ENCODE data around the gene COG5.

Gene COG5

DNA sequence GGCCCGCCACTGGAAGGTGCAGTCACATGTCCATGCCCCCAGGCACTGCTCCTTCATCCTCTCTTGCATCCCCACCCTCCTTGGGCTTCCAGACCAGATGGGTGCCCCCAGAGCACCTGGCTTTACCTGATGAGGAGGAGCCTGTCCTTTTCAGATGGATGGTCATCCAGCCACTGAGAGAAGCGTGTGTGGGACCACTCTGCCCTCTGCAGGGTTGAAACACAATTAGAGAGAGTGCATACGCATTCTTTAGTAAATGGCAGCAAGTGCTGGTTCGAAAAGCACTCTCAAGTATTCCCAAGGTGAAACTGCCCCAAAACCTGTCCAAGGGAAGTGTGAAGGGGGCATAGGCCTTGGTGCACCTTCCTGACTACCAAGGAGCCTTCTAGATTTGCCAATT, 353.3 kb downstream of the COG5 start (continued):
- no peak for TF ChIP-seq ZNF561 (tag by site-specific recombination; IDR thresholded peaks at IDR 0.05; ENCODE audit: borderline replicate concordance)
- TF ChIP-seq ZNF426 (tag by site-specific recombination; IDR thresholded peaks at IDR 0.05), result no peak
- no peak for TF ChIP-seq EGR2 (tag by site-specific recombination; IDR thresholded peaks at IDR 0.05; ENCODE audit: low read depth)

DNA sequence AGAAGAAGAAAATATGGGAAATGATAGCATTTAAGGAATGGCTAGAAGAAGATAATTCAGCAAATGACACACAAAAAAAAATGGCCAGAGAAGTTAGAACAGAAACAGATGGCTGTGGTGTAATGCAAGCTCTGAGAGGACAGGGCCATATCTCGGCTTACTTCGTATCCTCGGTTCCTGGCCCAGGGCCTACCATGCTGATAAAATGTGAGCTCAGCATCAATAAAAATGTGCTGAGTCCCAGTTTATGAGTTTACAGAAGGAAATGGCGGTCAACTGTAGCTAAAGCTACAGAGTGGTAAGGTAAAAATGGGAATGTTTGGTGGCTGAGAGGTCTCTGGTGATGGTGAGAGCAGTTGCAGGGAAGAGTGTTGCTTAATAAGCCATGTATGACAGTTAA, 354.2 kb downstream of the COG5 start:
- Histone ChIP-seq H3K4me3 (ENCODE audit: low read depth, low read length) (no peak overlapping the region), H3K9me3 (ENCODE audit: control insufficient read depth, insufficient read depth, low read depth, low read length) (no peaks in the 10 kb centered on the region), H3K36me3 (ENCODE audit: control insufficient read depth in 2 of 2, insufficient read depth in 1 of 2, low read length in 2 of 2) (peaks cover 0 to 13% of the 10 kb centered on the region in 2 experiments; a peak in 1 of 3 replicates), H3K27ac (ENCODE audit: extremely low read depth, low read depth, low read length) (no peak overlapping the region), H3K4me1 (ENCODE audit: control insufficient read depth, insufficient read depth, low read length) (no peaks in the 10 kb centered on the region)
- CTCF ChIA-PET, result interaction anchor here (1.0 kb wide), 1 partner anchor 27 kb away, joined by 3 read pairs; no protein-coding TSS in a partner anchor
- POLR2A ChIA-PET, result no interaction called here
- TF ChIP-seq, protein P1, sequence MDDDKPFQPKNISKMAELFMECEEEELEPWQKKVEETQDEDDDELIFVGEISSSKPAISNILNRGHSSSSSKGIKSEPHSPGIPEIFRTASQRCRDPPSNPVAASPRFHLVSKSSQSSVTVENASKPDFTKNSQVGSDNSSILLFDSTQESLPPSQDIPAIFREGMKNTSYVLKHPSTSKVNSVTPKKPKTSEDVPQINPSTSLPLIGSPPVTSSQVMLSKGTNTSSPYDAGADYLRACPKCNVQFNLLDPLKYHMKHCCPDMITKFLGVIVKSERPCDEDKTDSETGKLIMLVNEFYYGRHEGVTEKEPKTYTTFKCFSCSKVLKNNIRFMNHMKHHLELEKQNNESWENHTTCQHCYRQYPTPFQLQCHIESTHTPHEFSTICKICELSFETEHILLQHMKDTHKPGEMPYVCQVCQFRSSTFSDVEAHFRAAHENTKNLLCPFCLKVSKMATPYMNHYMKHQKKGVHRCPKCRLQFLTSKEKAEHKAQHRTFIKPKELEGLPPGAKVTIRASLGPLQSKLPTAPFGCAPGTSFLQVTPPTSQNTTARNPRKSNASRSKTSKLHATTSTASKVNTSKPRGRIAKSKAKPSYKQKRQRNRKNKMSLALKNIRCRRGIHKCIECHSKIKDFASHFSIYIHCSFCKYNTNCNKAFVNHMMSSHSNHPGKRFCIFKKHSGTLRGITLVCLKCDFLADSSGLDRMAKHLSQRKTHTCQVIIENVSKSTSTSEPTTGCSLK (tag by site-specific recombination; IDR thresholded peaks at IDR 0.05), result no peak
- TF ChIP-seq ZNF623 (tag by site-specific recombination; IDR thresholded peaks at IDR 0.05) (no peak), KLF10 (tag by site-specific recombination; IDR thresholded peaks at IDR 0.05) (no peak), GLI4 (tag by site-specific recombination; IDR thresholded peaks at IDR 0.05) (no peak), SALL2 (tag by site-specific recombination; IDR thresholded peaks at IDR 0.05; ENCODE audit: borderline replicate concordance) (no peak), ZNF76 (tag by site-specific recombination; IDR thresholded peaks at IDR 0.05; ENCODE audit: borderline replicate concordance, low read depth) (no peak)

DNA sequence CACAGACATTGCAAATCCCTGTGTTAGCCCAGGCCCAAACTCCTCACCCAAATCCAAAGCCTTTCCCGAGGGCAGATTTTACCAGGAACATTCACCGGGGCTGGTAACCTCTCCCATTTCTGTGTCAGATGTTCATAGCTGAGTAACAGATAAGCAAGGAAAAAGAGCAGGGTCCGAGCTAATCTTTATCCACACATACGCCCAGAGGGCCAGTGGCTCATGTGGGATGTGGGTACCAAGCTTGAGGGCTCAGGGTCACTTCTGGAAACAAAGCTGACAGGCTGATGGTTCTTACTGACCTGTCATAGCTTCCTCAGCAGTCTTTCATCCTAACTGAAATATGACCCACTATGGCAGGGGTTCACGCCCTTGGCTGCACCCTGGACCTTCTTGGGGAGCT, 355.2 kb downstream of the COG5 start:
- no peak overlapping the region for H3K27ac ChIP-seq (ENCODE audit: extremely low read depth, low read depth, low read length)
- H3K9me3 ChIP-seq (ENCODE audit: control insufficient read depth, insufficient read depth, low read depth, low read length), result no peaks in the 10 kb centered on the region
- no peak overlapping the region for H3K4me3 ChIP-seq (ENCODE audit: low read depth, low read length)
- no peaks in the 10 kb centered on the region for H3K4me1 ChIP-seq (ENCODE audit: control insufficient read depth, insufficient read depth, low read length)
- POLR2A ChIA-PET, result no interaction called here
- no peak for TF ChIP-seq ZNF169 (tag by site-specific recombination; IDR thresholded peaks at IDR 0.05)
- H3K36me3 ChIP-seq (ENCODE audit: control insufficient read depth in 2 of 2, insufficient read depth in 1 of 2, low read length in 2 of 2), result peaks cover 0 to 13% of the 10 kb centered on the region in 2 experiments; a peak in 1 of 3 replicates
- CTCF ChIA-PET, result interaction anchor here (1.0 kb wide), 1 partner anchor 28 kb away, joined by 3 read pairs; no protein-coding TSS in a partner anchor

DNA sequence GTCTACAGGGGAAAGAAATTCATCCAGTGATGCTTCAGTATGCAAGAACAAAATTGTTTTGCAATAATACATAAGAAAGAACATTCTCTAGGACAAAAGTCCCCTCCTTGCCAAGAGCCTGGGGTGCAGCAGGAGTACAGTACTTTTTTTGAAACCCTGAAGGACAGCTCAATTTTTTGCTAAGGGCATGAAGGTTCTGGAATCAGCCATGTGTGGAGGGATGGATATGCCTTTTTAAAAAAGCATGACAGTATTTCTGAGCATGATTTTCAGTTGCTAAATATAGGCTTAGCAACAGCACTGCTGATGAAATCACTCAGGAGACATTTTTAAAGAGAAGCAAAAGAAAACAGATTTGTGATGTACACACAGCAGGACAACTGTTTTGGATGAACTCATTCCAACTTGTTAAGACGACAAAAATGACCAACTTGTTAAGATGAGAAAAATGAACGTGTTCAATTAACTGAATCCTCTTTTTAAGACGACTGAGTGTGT, 355.6 kb downstream of the COG5 start:
- CTCF ChIA-PET, result interaction anchor here (0.7 kb wide), 1 partner anchor 454 kb away, joined by 3 read pairs; no protein-coding TSS in a partner anchor
- Histone ChIP-seq H3K27ac (ENCODE audit: extremely low read depth, low read depth, low read length) (no peak overlapping the region), H3K4me1 (ENCODE audit: control insufficient read depth, insufficient read depth, low read length) (no peaks in the 10 kb centered on the region), H3K4me3 (ENCODE audit: low read depth, low read length) (no peak overlapping the region), H3K36me3 (ENCODE audit: control insufficient read depth in 2 of 2, insufficient read depth in 1 of 2, low read length in 2 of 2) (peaks cover 0 to 13% of the 10 kb centered on the region in 2 experiments; a peak in 1 of 3 replicates), H3K9me3 (ENCODE audit: control insufficient read depth, insufficient read depth, low read depth, low read length) (no peaks in the 10 kb centered on the region)
- POLR2A ChIA-PET, result no interaction called here
- TF ChIP-seq ZNF837 (tag by site-specific recombination; IDR thresholded peaks at IDR 0.05), result no peak
- TF ChIP-seq ZNF629 (tag by site-specific recombination; IDR thresholded peaks at IDR 0.05), result no peak
- no peak for TF ChIP-seq ZNF501 (tag by site-specific recombination; IDR thresholded peaks at IDR 0.05)
- no peak for TF ChIP-seq ZNF266 (tag by site-specific recombination; IDR thresholded peaks at IDR 0.05; ENCODE audit: low read depth)
- TF ChIP-seq FEZF1 (tag by site-specific recombination; IDR thresholded peaks at IDR 0.05), result no peak
- no peak for TF ChIP-seq ZEB2 (tag by site-specific recombination; IDR thresholded peaks at IDR 0.05)
- TF ChIP-seq ZNF624 (tag by site-specific recombination; IDR thresholded peaks at IDR 0.05), result no peak
- no peak for TF ChIP-seq ZNF335 (tag by site-specific recombination; conservative IDR thresholded peaks at IDR 0.05)
- TF ChIP-seq ZNF223 (tag by site-specific recombination; IDR thresholded peaks at IDR 0.05), result no peak
- TF ChIP-seq ZNF121 (tag by site-specific recombination; IDR thresholded peaks at IDR 0.05), result no peak
- TF ChIP-seq ZNF48 (tag by site-specific recombination; IDR thresholded peaks at IDR 0.05), result no peak
- no peak for TF ChIP-seq ZNF600 (tag by site-specific recombination; IDR thresholded peaks at IDR 0.05)
- TF ChIP-seq, protein P2, sequence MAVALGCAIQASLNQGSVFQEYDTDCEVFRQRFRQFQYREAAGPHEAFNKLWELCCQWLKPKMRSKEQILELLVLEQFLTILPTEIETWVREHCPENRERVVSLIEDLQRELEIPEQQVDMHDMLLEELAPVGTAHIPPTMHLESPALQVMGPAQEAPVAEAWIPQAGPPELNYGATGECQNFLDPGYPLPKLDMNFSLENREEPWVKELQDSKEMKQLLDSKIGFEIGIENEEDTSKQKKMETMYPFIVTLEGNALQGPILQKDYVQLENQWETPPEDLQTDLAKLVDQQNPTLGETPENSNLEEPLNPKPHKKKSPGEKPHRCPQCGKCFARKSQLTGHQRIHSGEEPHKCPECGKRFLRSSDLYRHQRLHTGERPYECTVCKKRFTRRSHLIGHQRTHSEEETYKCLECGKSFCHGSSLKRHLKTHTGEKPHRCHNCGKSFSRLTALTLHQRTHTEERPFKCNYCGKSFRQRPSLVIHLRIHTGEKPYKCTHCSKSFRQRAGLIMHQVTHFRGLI (tag by site-specific recombination; IDR thresholded peaks at IDR 0.05), result no peak
- no peak for TF ChIP-seq ZNF558 (tag by site-specific recombination; IDR thresholded peaks at IDR 0.05)

Measured in HEK293 (cell line).